ENCODE results near the gene APOBEC3C. TPM values are rescaled to one million over a fixed set of nuclear protein-coding genes. Genes with fewer than 3 reads are reported as not detected.
"Not testable (repeated sequence)": the region's sequence is repeated elsewhere in the genome, so short reads cannot be mapped to it uniquely, and the experiment has no call there.

Gene APOBEC3C
- total RNA-seq, 2 experiments from 2014 or later = 61.6 to 63.1 TPM

GRCh38 chr22:39027717-39028116 is 13.7 kb downstream of the APOBEC3C start:
- H3K4me1 Mint-ChIP-seq = peaks cover 42% of the 10 kb centered on the region
- peak overlapping the region; percentile 50 for H3K4me3 Mint-ChIP-seq
- no peaks in the 10 kb centered on the region for H3K9me3 Mint-ChIP-seq
- no peaks in the 10 kb centered on the region for H3K27me3 Mint-ChIP-seq
- no peak for DNase-seq
- H3K27ac Mint-ChIP-seq = peak overlapping the region; percentile 87
- peaks cover 15% of the 10 kb centered on the region for H3K36me3 Mint-ChIP-seq

- H3K9me3 Mint-ChIP-seq = no peaks in the 10 kb centered on the region
- H3K36me3 Mint-ChIP-seq = peaks cover 18% of the 10 kb centered on the region
- no peaks in the 10 kb centered on the region for H3K27me3 Mint-ChIP-seq
- H3K4me3 Mint-ChIP-seq = no peak overlapping the region
- H3K27ac Mint-ChIP-seq = peak overlapping the region; percentile 87
- peaks cover 40% of the 10 kb centered on the region for H3K4me1 Mint-ChIP-seq
- DNase-seq = no peak
These were observed 14.2 kb downstream of the APOBEC3C start for GRCh38 chr22:39028281-39028680.

- Mint-ChIP-seq H3K27me3 (no peaks in the 10 kb centered on the region), H3K4me1 (peaks cover 35% of the 10 kb centered on the region), H3K36me3 (peaks cover 12% of the 10 kb centered on the region), H3K9me3 (no peaks in the 10 kb centered on the region), H3K27ac (no peak overlapping the region), H3K4me3 (no peak overlapping the region)
- no peak for DNase-seq
These were observed 15.2 kb downstream of the APOBEC3C start for GRCh38 chr22:39029227-39029626.

- Mint-ChIP-seq H3K27ac (no peak overlapping the region), H3K36me3 (peaks cover 11% of the 10 kb centered on the region), H3K27me3 (no peaks in the 10 kb centered on the region), H3K4me3 (no peak overlapping the region), H3K4me1 (peaks cover 20% of the 10 kb centered on the region), H3K9me3 (no peaks in the 10 kb centered on the region)
- DNase-seq = no peak
These were observed 16.6 kb downstream of the APOBEC3C start for GRCh38 chr22:39030705-39031104.

- Mint-ChIP-seq H3K36me3 (peaks cover 11% of the 10 kb centered on the region), H3K4me1 (peaks cover 14% of the 10 kb centered on the region), H3K27ac (peak overlapping the region; percentile 38)
- not testable (repeated sequence) for H3K9me3 Mint-ChIP-seq, DNase-seq, H3K27me3 Mint-ChIP-seq, H3K4me3 Mint-ChIP-seq
These were observed 17.6 kb downstream of the APOBEC3C start for GRCh38 chr22:39031434-39032295.

GRCh38 chr22:39037071-39037470 is 23.0 kb downstream of the APOBEC3C start:
- not testable (repeated sequence) for H3K4me3 Mint-ChIP-seq, H3K36me3 Mint-ChIP-seq, DNase-seq, H3K9me3 Mint-ChIP-seq, H3K27me3 Mint-ChIP-seq
- H3K27ac Mint-ChIP-seq = peak overlapping the region; percentile 22
- peaks cover 31% of the 10 kb centered on the region for H3K4me1 Mint-ChIP-seq

GRCh38 chr22:39039306-39040126 is 25.5 kb downstream of the APOBEC3C start:
- no peak for DNase-seq
- no peaks in the 10 kb centered on the region for H3K27me3 Mint-ChIP-seq
- peak overlapping the region; percentile 71 for H3K4me3 Mint-ChIP-seq
- H3K36me3 Mint-ChIP-seq = no peaks in the 10 kb centered on the region
- H3K27ac Mint-ChIP-seq = peak overlapping the region; percentile 70
- H3K9me3 Mint-ChIP-seq = no peaks in the 10 kb centered on the region
- peaks cover 35% of the 10 kb centered on the region for H3K4me1 Mint-ChIP-seq

- H3K4me3 Mint-ChIP-seq = peak overlapping the region; percentile 71
- not testable (repeated sequence) for H3K36me3 Mint-ChIP-seq, H3K27me3 Mint-ChIP-seq, H3K9me3 Mint-ChIP-seq, DNase-seq
- peak overlapping the region; percentile 70 for H3K27ac Mint-ChIP-seq
- peaks cover 38% of the 10 kb centered on the region for H3K4me1 Mint-ChIP-seq
These were observed 26.1 kb downstream of the APOBEC3C start for GRCh38 chr22:39040155-39040537.

- H3K27ac Mint-ChIP-seq = peak within 1 kb of the TSS; percentile 92
- not testable (repeated sequence) for H3K27me3 Mint-ChIP-seq, H3K36me3 Mint-ChIP-seq, H3K9me3 Mint-ChIP-seq
- H3K4me3 Mint-ChIP-seq = peak within 1 kb of the TSS; percentile 93
- peaks cover 40% of the 10 kb centered on the region for H3K4me1 Mint-ChIP-seq
- peak; percentile 86 for DNase-seq
These were observed 26.7 kb downstream of the APOBEC3C start, which contains the start of gene APOBEC3F for GRCh38 chr22:39040538-39041296. APOBEC3F (plus strand) TSS chr22:39040864; CDS start chr22:39040961, 97 bp downstream.

GRCh38 chr22:39041908-39042307 is 27.9 kb downstream of the APOBEC3C start:
- DNase-seq = no peak
- H3K27me3 Mint-ChIP-seq = no peaks in the 10 kb centered on the region
- peaks cover 40% of the 10 kb centered on the region for H3K4me1 Mint-ChIP-seq

GRCh38 chr22:39043063-39043462 is 29.0 kb downstream of the APOBEC3C start:
- not testable (repeated sequence) for H3K4me3 Mint-ChIP-seq, H3K27ac Mint-ChIP-seq, H3K9me3 Mint-ChIP-seq, H3K27me3 Mint-ChIP-seq, DNase-seq
- H3K36me3 Mint-ChIP-seq = peaks cover 11% of the 10 kb centered on the region
- H3K4me1 Mint-ChIP-seq = peaks cover 32% of the 10 kb centered on the region

More at GRCh38 chr22:39041908-39042307, 27.9 kb downstream of the APOBEC3C start:
- no peak overlapping the region for H3K27ac Mint-ChIP-seq
- H3K4me3 Mint-ChIP-seq = peak overlapping the region; percentile 93
- peaks cover 11% of the 10 kb centered on the region for H3K36me3 Mint-ChIP-seq
- H3K9me3 Mint-ChIP-seq = no peaks in the 10 kb centered on the region

- Mint-ChIP-seq H3K4me1 (peaks cover 23% of the 10 kb centered on the region), H3K36me3 (peaks cover 11% of the 10 kb centered on the region)
- not testable (repeated sequence) for H3K9me3 Mint-ChIP-seq, H3K27me3 Mint-ChIP-seq, DNase-seq, H3K4me3 Mint-ChIP-seq, H3K27ac Mint-ChIP-seq
These were observed 31.1 kb downstream of the APOBEC3C start for GRCh38 chr22:39045136-39045535.

- not testable (repeated sequence) for DNase-seq, H3K27me3 Mint-ChIP-seq, H3K9me3 Mint-ChIP-seq, H3K27ac Mint-ChIP-seq, H3K4me3 Mint-ChIP-seq
- H3K4me1 Mint-ChIP-seq = peaks cover 11% of the 10 kb centered on the region
- peaks cover 11% of the 10 kb centered on the region for H3K36me3 Mint-ChIP-seq
These were observed 35.4 kb downstream of the APOBEC3C start for GRCh38 chr22:39049486-39049885.

GRCh38 chr22:39051844-39052495 is 37.9 kb downstream of the APOBEC3C start:
- DNase-seq, H3K27ac Mint-ChIP-seq, H3K36me3 Mint-ChIP-seq, H3K9me3 Mint-ChIP-seq, H3K4me1 Mint-ChIP-seq, H3K27me3 Mint-ChIP-seq, H3K4me3 Mint-ChIP-seq: not testable (repeated sequence)
